ENCODE measurements around the gene PITHD1.
A peak's percentile ranks its signal among the peaks of the same experiment; 100 is the strongest.
"Not testable (repeated sequence)": the region's sequence is repeated elsewhere in the genome, so short reads cannot be mapped to it uniquely, and the experiment has no call there.

The PITHD1 gene

GRCh38 chr1:23825076-23825761 is 47.0 kb downstream of the PITHD1 start, which contains the start of gene HMGCL:
HMGCL (minus strand) TSS chr1:23825429; CDS start chr1:23825415, 14 bp downstream.
- peak; percentile 77 to 79 (median 78) for DNase-seq (ENCODE audit: low read depth in 3 of 3)

GRCh38 chr1:23825762-23826522 is 47.7 kb downstream of the PITHD1 start:
- DNase-seq (ENCODE audit: low read depth in 3 of 3) = no peak

DNA sequence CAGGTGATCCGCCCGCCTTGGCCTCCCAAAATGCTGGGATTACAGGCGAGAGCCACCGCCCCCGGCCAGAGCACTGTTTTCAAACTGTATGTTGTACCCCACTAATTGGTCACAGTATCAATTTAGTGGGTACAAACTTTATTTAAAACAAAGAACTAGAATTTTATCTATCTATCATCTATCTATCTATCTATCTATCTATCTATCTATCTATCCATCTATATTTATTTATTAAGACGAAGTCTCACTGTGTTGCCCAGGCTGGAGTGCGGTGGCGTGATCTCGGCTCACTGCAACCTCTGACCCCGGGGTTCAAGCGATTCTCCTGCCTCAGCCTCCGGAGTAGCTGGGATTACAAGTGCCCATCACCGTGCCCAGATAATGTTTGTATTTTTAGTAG is 48.4 kb downstream of the PITHD1 start:
- not testable (repeated sequence) for DNase-seq (ENCODE audit: low read depth in 3 of 3)

- no peak for DNase-seq (ENCODE audit: low read depth in 3 of 3)
Observed at GRCh38 chr1:23827717-23828116, 49.5 kb downstream of the PITHD1 start.

- not testable (repeated sequence) for DNase-seq (ENCODE audit: low read depth in 3 of 3)
Observed at GRCh38 chr1:23834156-23834555, 55.9 kb downstream of the PITHD1 start.

GRCh38 chr1:23836037-23836436 is 57.8 kb downstream of the PITHD1 start:
- DNase-seq (ENCODE audit: low read depth in 3 of 3) = no peak
